ENCODE data around the gene IDH2. TPM values are rescaled to one million over a fixed set of nuclear protein-coding genes. Genes with fewer than 3 reads are reported as not detected.

Gene IDH2
- total and polyA plus RNA-seq, 2 donors (not counting 3 experiments of a cell fraction or from before 2014, with no cell fraction given): 123 to 127 TPM

GRCh38 chr15:90126022-90126421, 23.8 kb upstream of the IDH2 start:
- dilution Hi-C loops (cut with MboI; ENCODE audit: extremely low pct_ligation_motif_present, low sequenced_read_pairs): no loop called here
- Histone ChIP-seq H3K27ac (ENCODE audit: insufficient read depth, low read depth, low read length) (no peak overlapping the region), H3K9me3 (replicated peaks; ENCODE audit: control insufficient read depth, insufficient read depth, low read length) (no peaks in the 10 kb centered on the region), H3K9ac (replicated peaks; ENCODE audit: extremely low read depth, insufficient read depth, low read length) (no peak overlapping the region), H3K4me1 (ENCODE audit: control insufficient read depth, extremely low read depth, insufficient read depth, low read length) (no peaks in the 10 kb centered on the region), H4K20me1 (replicated peaks; ENCODE audit: control insufficient read depth, extremely low read depth, insufficient read depth, low read length) (no peaks in the 10 kb centered on the region), H3K4me3 (replicated peaks in 1 of 3; ENCODE audit: insufficient read depth in 1 of 3, low read depth in 1 of 3, low read length in 3 of 3) (no peak overlapping the region), H3K4me2 (ENCODE audit: insufficient read depth, low read length) (no peak overlapping the region), H3K9me1 (replicated peaks; ENCODE audit: control insufficient read depth, extremely low read depth, insufficient read depth, low read length) (no peaks in the 10 kb centered on the region), H3K79me2 (ENCODE audit: control insufficient read depth, insufficient read depth, low read length) (no peaks in the 10 kb centered on the region), H3K27me3 (ENCODE audit: control insufficient read depth in 2 of 2, insufficient read depth in 2 of 2, low read length in 2 of 2) (peaks cover 0 to 10% of the 10 kb centered on the region in 2 experiments), H2AFZ (ENCODE audit: low read depth, low read length) (no peak overlapping the region), H3K36me3 (ENCODE audit: control insufficient read depth in 2 of 2, extremely low read depth in 1 of 2, insufficient read depth in 2 of 2, low read length in 2 of 2) (no peaks in the 10 kb centered on the region)
- CTCF ChIA-PET: no interaction called here
- intact Hi-C loops (cut with micrococcal nuclease): no loop called here
- FAIRE-seq: no peak
- no peak for TF ChIP-seq EZH2 (IDR thresholded peaks at IDR 0.05; ENCODE audit: borderline replicate concordance, low read depth, low read length, severe bottlenecking)
- no peak for DNase-seq (ENCODE audit: low read depth, low spot score)
- POLR2A ChIA-PET: no interaction called here
- BruUV-seq (replicated peaks): no TSS peak

- Histone ChIP-seq H3K27ac (ENCODE audit: insufficient read depth, low read depth, low read length) (no peak overlapping the region), H3K79me2 (ENCODE audit: control insufficient read depth, insufficient read depth, low read length) (no peaks in the 10 kb centered on the region), H3K9ac (replicated peaks; ENCODE audit: extremely low read depth, insufficient read depth, low read length) (no peak overlapping the region), H3K4me2 (ENCODE audit: insufficient read depth, low read length) (no peak overlapping the region), H4K20me1 (replicated peaks; ENCODE audit: control insufficient read depth, extremely low read depth, insufficient read depth, low read length) (no peaks in the 10 kb centered on the region), H3K9me3 (replicated peaks; ENCODE audit: control insufficient read depth, insufficient read depth, low read length) (no peaks in the 10 kb centered on the region), H2AFZ (ENCODE audit: low read depth, low read length) (no peak overlapping the region), H3K4me3 (replicated peaks in 1 of 3; ENCODE audit: insufficient read depth in 1 of 3, low read depth in 1 of 3, low read length in 3 of 3) (no peak overlapping the region), H3K27me3 (ENCODE audit: control insufficient read depth in 2 of 2, insufficient read depth in 2 of 2, low read length in 2 of 2) (peaks cover 0 to 8% of the 10 kb centered on the region in 2 experiments), H3K36me3 (ENCODE audit: control insufficient read depth in 2 of 2, extremely low read depth in 1 of 2, insufficient read depth in 2 of 2, low read length in 2 of 2) (no peaks in the 10 kb centered on the region), H3K9me1 (replicated peaks; ENCODE audit: control insufficient read depth, extremely low read depth, insufficient read depth, low read length) (no peaks in the 10 kb centered on the region), H3K4me1 (ENCODE audit: control insufficient read depth, extremely low read depth, insufficient read depth, low read length) (no peaks in the 10 kb centered on the region)
- TF ChIP-seq FOS (IDR thresholded peaks at IDR 0.05; ENCODE audit: borderline replicate concordance, insufficient read depth, low read length) (no peak), GATA2 (IDR thresholded peaks at IDR 0.05; ENCODE audit: insufficient read depth, insufficient read length, low read depth, low read length) (no peak), EZH2 (IDR thresholded peaks at IDR 0.05; ENCODE audit: borderline replicate concordance, low read depth, low read length, severe bottlenecking) (no peak), JUN (IDR thresholded peaks at IDR 0.05; ENCODE audit: borderline replicate concordance, insufficient read depth, insufficient read length, low read depth) (no peak), MYC (IDR thresholded peaks at IDR 0.05; ENCODE audit: low read depth, low read length) (no peak), POLR2A (IDR thresholded peaks at IDR 0.05; ENCODE audit: low read depth, low read length) (no peak), POLR2AphosphoS5 (IDR thresholded peaks at IDR 0.05; ENCODE audit: insufficient read depth, low read depth, low read length) (no peak), CTCF (IDR thresholded peaks at IDR 0.05; ENCODE audit: extremely low read depth in 1 of 2, insufficient read depth in 1 of 2, low read depth in 1 of 2, low read length in 2 of 2) (no peak), MAX (IDR thresholded peaks at IDR 0.05; ENCODE audit: insufficient read depth, insufficient read length) (no peak)
- ChIA-PET CTCF (interaction anchor here (1.4 to 1.5 kb wide), 2 partner anchors 22 to 37 kb away, joined by 4 read pairs; partner anchors contain the start of gene IDH2), POLR2A (no interaction called here)
- BruUV-seq (replicated peaks): no TSS peak
- dilution Hi-C loops (cut with MboI; ENCODE audit: extremely low pct_ligation_motif_present, low sequenced_read_pairs) (no loop called here), intact Hi-C loops (cut with micrococcal nuclease) (no loop called here)
- no peak for FAIRE-seq
- no peak for DNase-seq (ENCODE audit: low read depth, low spot score)
Measured at GRCh38 chr15:90124507-90124906, 22.2 kb upstream of the IDH2 start.

All from endothelial cell of umbilical vein (primary cell).